Activated CD4-positive, alpha-beta memory T cell treated with anti-CD3 and anti-CD28 coated beads for 36 hours (primary cell): ENCODE data around the gene ZIM2. TPM values are rescaled to one million over a fixed set of nuclear protein-coding genes. Genes with fewer than 3 reads are reported as not detected.

Experiments used
- CTCF ChIA-PET: fragments of 350-600 bp; sonication (Branson Sonifier 250); formaldehyde crosslinking; loops from one replicate; lab custom pipeline; 2021; ENCODE audit warnings: antibody characterized with exemption, inconsistent platforms; lab: Charles Lee
- POLR2A ChIA-PET: fragments of 350-600 bp; sonication (Branson Sonifier 250); formaldehyde crosslinking; loops from one replicate; lab custom pipeline; 2021; ENCODE audit warnings: antibody characterized with exemption; lab: Charles Lee
- DNase-seq: peaks from one replicate; pipeline ENCODE4 v3.0.0-alpha.2; 2020
- H3K27ac Mint-ChIP-seq: one replicate; pipeline ENCODE4 v1.8.0; 2021; ENCODE audit warnings: mixed read lengths
- H3K27me3 Mint-ChIP-seq: one replicate; pipeline ENCODE4 v1.8.0; 2021; ENCODE audit warnings: mixed read lengths
- H3K36me3 Mint-ChIP-seq: one replicate; pipeline ENCODE4 v1.8.0; 2021; ENCODE audit warnings: mixed read lengths
- H3K4me1 Mint-ChIP-seq: one replicate; pipeline ENCODE4 v1.8.0; 2021; ENCODE audit warnings: low read depth, mixed read lengths
- H3K4me3 Mint-ChIP-seq: one replicate; pipeline ENCODE4 v1.8.0; 2021; ENCODE audit warnings: mild to moderate bottlenecking, mixed read lengths
- H3K9me3 Mint-ChIP-seq: one replicate; pipeline ENCODE4 v1.8.0; 2021; ENCODE audit warnings: mixed read lengths
- intact Hi-C: fragments of 100-400 bp; cut with micrococcal nuclease; formaldehyde crosslinking; loops from one replicate; pipeline ENCODE4 v1.15.1; 2023
- total RNA-seq, 2 experiments: library from RNA; stranded (reverse); gene quantifications; one replicate each; pipeline ENCODE4 v1.2.3, GENCODE V29; 2021

Gene ZIM2
- total RNA-seq, 2 experiments from 2014 or later: not detected

- Mint-ChIP-seq H3K4me1 (peaks cover 7% of the 10 kb centered on the region), H3K9me3 (peaks cover 60% of the 10 kb centered on the region)
Observed at GRCh38 chr19:56764196-56764695, 76.3 kb downstream of the ZIM2 start.

GRCh38 chr19:56760842-56761241 lies 79.7 kb downstream of the ZIM2 start:
- ChIA-PET POLR2A (no interaction called here), CTCF (no interaction called here)
- no peaks in the 10 kb centered on the region for H3K27me3 Mint-ChIP-seq
- intact Hi-C loops: no loop called here
- no peak for DNase-seq
- H3K27ac Mint-ChIP-seq: no peak overlapping the region
- peaks cover 13% of the 10 kb centered on the region for H3K36me3 Mint-ChIP-seq
- H3K4me1 Mint-ChIP-seq: peaks cover 7% of the 10 kb centered on the region
- no peak overlapping the region for H3K4me3 Mint-ChIP-seq
- H3K9me3 Mint-ChIP-seq: peaks cover 66% of the 10 kb centered on the region

More at GRCh38 chr19:56764196-56764695, 76.3 kb downstream of the ZIM2 start:
- H3K27ac Mint-ChIP-seq: no peak overlapping the region
- DNase-seq: no peak
- peaks cover 21% of the 10 kb centered on the region for H3K36me3 Mint-ChIP-seq
- CTCF ChIA-PET: no interaction called here
- H3K4me3 Mint-ChIP-seq: no peak overlapping the region
- no peaks in the 10 kb centered on the region for H3K27me3 Mint-ChIP-seq
- POLR2A ChIA-PET: no interaction called here
- intact Hi-C loops: no loop called here

GRCh38 chr19:56759531-56759930 lies 81.0 kb downstream of the ZIM2 start:
- H3K27ac Mint-ChIP-seq: no peak overlapping the region
- H3K4me1 Mint-ChIP-seq: no peaks in the 10 kb centered on the region
- ChIA-PET CTCF (no interaction called here), POLR2A (no interaction called here)
- H3K9me3 Mint-ChIP-seq: peaks cover 64% of the 10 kb centered on the region
- no peak for DNase-seq
- intact Hi-C loops: no loop called here
- H3K4me3 Mint-ChIP-seq: no peak overlapping the region
- no peaks in the 10 kb centered on the region for H3K27me3 Mint-ChIP-seq
- H3K36me3 Mint-ChIP-seq: peaks cover 6% of the 10 kb centered on the region

- Mint-ChIP-seq H3K27me3 (no peaks in the 10 kb centered on the region), H3K36me3 (peaks cover 9% of the 10 kb centered on the region), H3K4me3 (no peak overlapping the region), H3K4me1 (no peaks in the 10 kb centered on the region), H3K9me3 (peaks cover 47% of the 10 kb centered on the region), H3K27ac (no peak overlapping the region)
- DNase-seq: no peak
- CTCF ChIA-PET: no interaction called here
- POLR2A ChIA-PET: no interaction called here
- intact Hi-C loops: no loop called here
Observed at GRCh38 chr19:56751078-56751489, 89.4 kb downstream of the ZIM2 start.

GRCh38 chr19:56750658-56751057 lies 89.9 kb downstream of the ZIM2 start:
- no peak overlapping the region for H3K27ac Mint-ChIP-seq
- no peaks in the 10 kb centered on the region for H3K27me3 Mint-ChIP-seq
- intact Hi-C loops: no loop called here
- peaks cover 47% of the 10 kb centered on the region for H3K9me3 Mint-ChIP-seq
- no peak overlapping the region for H3K4me3 Mint-ChIP-seq
- POLR2A ChIA-PET: no interaction called here
- H3K4me1 Mint-ChIP-seq: no peaks in the 10 kb centered on the region
- CTCF ChIA-PET: no interaction called here
- peaks cover 9% of the 10 kb centered on the region for H3K36me3 Mint-ChIP-seq
- DNase-seq: no peak

GRCh38 chr19:56748378-56748777 lies 92.1 kb downstream of the ZIM2 start:
- H3K9me3 Mint-ChIP-seq: peaks cover 45% of the 10 kb centered on the region
- H3K4me3 Mint-ChIP-seq: no peak overlapping the region
- no peaks in the 10 kb centered on the region for H3K4me1 Mint-ChIP-seq
- CTCF ChIA-PET: no interaction called here
- peaks cover 9% of the 10 kb centered on the region for H3K36me3 Mint-ChIP-seq
- POLR2A ChIA-PET: no interaction called here
- intact Hi-C loops: no loop called here
- DNase-seq: no peak
- no peak overlapping the region for H3K27ac Mint-ChIP-seq
- no peaks in the 10 kb centered on the region for H3K27me3 Mint-ChIP-seq

GRCh38 chr19:56746367-56746766 lies 94.2 kb downstream of the ZIM2 start:
- CTCF ChIA-PET: no interaction called here

GRCh38 chr19:56740501-56740900 lies 100.0 kb downstream of the ZIM2 start:
- no peak for DNase-seq
- H3K36me3 Mint-ChIP-seq: peaks cover 1% of the 10 kb centered on the region
- POLR2A ChIA-PET: no interaction called here
- H3K27me3 Mint-ChIP-seq: no peaks in the 10 kb centered on the region
- no peaks in the 10 kb centered on the region for H3K4me1 Mint-ChIP-seq
- intact Hi-C loops: no loop called here
- no peak overlapping the region for H3K27ac Mint-ChIP-seq
- CTCF ChIA-PET: no interaction called here
- H3K9me3 Mint-ChIP-seq: peaks cover 51% of the 10 kb centered on the region
- no peak overlapping the region for H3K4me3 Mint-ChIP-seq

More at GRCh38 chr19:56746367-56746766, 94.2 kb downstream of the ZIM2 start:
- Mint-ChIP-seq H3K4me1 (no peaks in the 10 kb centered on the region), H3K9me3 (peaks cover 44% of the 10 kb centered on the region), H3K27ac (no peak overlapping the region), H3K36me3 (peaks cover 9% of the 10 kb centered on the region), H3K4me3 (no peak overlapping the region), H3K27me3 (no peaks in the 10 kb centered on the region)
- DNase-seq: no peak
- POLR2A ChIA-PET: no interaction called here
- intact Hi-C loops: no loop called here

- ChIA-PET CTCF (no interaction called here), POLR2A (no interaction called here)
- no peak overlapping the region for H3K27ac Mint-ChIP-seq
- peaks cover 62% of the 10 kb centered on the region for H3K9me3 Mint-ChIP-seq
- no peak for DNase-seq
- no peaks in the 10 kb centered on the region for H3K27me3 Mint-ChIP-seq
- H3K36me3 Mint-ChIP-seq: peaks cover 1% of the 10 kb centered on the region
- no peak overlapping the region for H3K4me3 Mint-ChIP-seq
- no peaks in the 10 kb centered on the region for H3K4me1 Mint-ChIP-seq
- intact Hi-C loops: no loop called here
Observed at GRCh38 chr19:56736571-56736970, 104.0 kb downstream of the ZIM2 start.

- peaks cover 58% of the 10 kb centered on the region for H3K9me3 Mint-ChIP-seq
- no peaks in the 10 kb centered on the region for H3K27me3 Mint-ChIP-seq
- CTCF ChIA-PET: no interaction called here
- H3K27ac Mint-ChIP-seq: no peak overlapping the region
- POLR2A ChIA-PET: no interaction called here
- H3K4me3 Mint-ChIP-seq: no peak overlapping the region
- DNase-seq: no peak
- intact Hi-C loops: no loop called here
- peaks cover 1% of the 10 kb centered on the region for H3K36me3 Mint-ChIP-seq
- no peaks in the 10 kb centered on the region for H3K4me1 Mint-ChIP-seq
Observed at GRCh38 chr19:56732976-56733375, 107.5 kb downstream of the ZIM2 start.

GRCh38 chr19:56727677-56728076 lies 112.8 kb downstream of the ZIM2 start:
- Mint-ChIP-seq H3K27me3 (no peaks in the 10 kb centered on the region), H3K4me3 (no peak overlapping the region), H3K36me3 (peaks cover 8% of the 10 kb centered on the region), H3K9me3 (peaks cover 67% of the 10 kb centered on the region), H3K4me1 (no peaks in the 10 kb centered on the region), H3K27ac (no peak overlapping the region)
- intact Hi-C loops: no loop called here
- no peak for DNase-seq
- ChIA-PET POLR2A (interaction anchor here (0.5 kb wide), 1 partner anchor 1280 kb away, joined by 3 read pairs; no protein-coding TSS in a partner anchor), CTCF (no interaction called here)

GRCh38 chr19:56725829-56726424 lies 114.6 kb downstream of the ZIM2 start:
- CTCF ChIA-PET: no interaction called here
- Mint-ChIP-seq H3K36me3 (peaks cover 9% of the 10 kb centered on the region), H3K4me3 (no peak overlapping the region), H3K27ac (no peak overlapping the region), H3K9me3 (peaks cover 65% of the 10 kb centered on the region), H3K4me1 (no peaks in the 10 kb centered on the region), H3K27me3 (no peaks in the 10 kb centered on the region)
- intact Hi-C loops: no loop called here
- POLR2A ChIA-PET: no interaction called here
- DNase-seq: no peak
